ENCODE results near the gene RASAL3. TPM values are rescaled to one million over a fixed set of nuclear protein-coding genes. Genes with fewer than 3 reads are reported as not detected.

RASAL3 gene
- total RNA-seq, 1 donor from 2014 or later, result 107 TPM

GRCh38 chr19:15402411-15403150 is 61.8 kb downstream of the RASAL3 start:
- H3K27ac Mint-ChIP-seq, result no peak overlapping the region
- intact Hi-C loops (cut with micrococcal nuclease), result no loop called here
- H3K9me3 Mint-ChIP-seq, result no peaks in the 10 kb centered on the region
- no peak overlapping the region for H3K4me3 Mint-ChIP-seq (ENCODE audit: low read depth)
- peaks cover 8% of the 10 kb centered on the region for H3K4me1 Mint-ChIP-seq (ENCODE audit: low read depth)
- no peak for DNase-seq (ENCODE audit: low spot score)
- no peaks in the 10 kb centered on the region for H3K27me3 Mint-ChIP-seq (ENCODE audit: low read depth)
- H3K36me3 Mint-ChIP-seq (ENCODE audit: low read depth), result peaks cover 43% of the 10 kb centered on the region

Other genes starting within 250 kb of the RASAL3 start
- 0.16 TPM in 1 of 2 replicates, not detected in the other for gene EPHX3, start 232.1 kb downstream of the RASAL3 start, total RNA-seq
- gene BRD4, start 132.0 kb downstream of the RASAL3 start, total RNA-seq, result 104 and 108 TPM in 2 replicates
- 56.0 and 62.1 TPM in 2 replicates for gene AKAP8, start 84.8 kb downstream of the RASAL3 start, total RNA-seq
- 76.6 and 87.4 TPM in 2 replicates for gene AKAP8L, start 45.6 kb downstream of the RASAL3 start, total RNA-seq
- gene WIZ, start 14.6 kb downstream of the RASAL3 start, total RNA-seq, result 30.1 and 30.4 TPM in 2 replicates
- gene PGLYRP2, start 15.0 kb upstream of the RASAL3 start, total RNA-seq, result not detected in 2 replicates
- gene CYP4F22, start 44.0 kb upstream of the RASAL3 start, total RNA-seq, result 0.14 TPM in 2 replicates
- gene CYP4F8, start 150.7 kb upstream of the RASAL3 start, total RNA-seq, result not detected in 2 replicates
- gene CYP4F3, start 176.4 kb upstream of the RASAL3 start, total RNA-seq, result 0.09 and 0.14 TPM in 2 replicates
- not detected in 2 replicates for gene CYP4F12, start 208.5 kb upstream of the RASAL3 start, total RNA-seq